ENCODE results near the gene MFN2.

DNA sequence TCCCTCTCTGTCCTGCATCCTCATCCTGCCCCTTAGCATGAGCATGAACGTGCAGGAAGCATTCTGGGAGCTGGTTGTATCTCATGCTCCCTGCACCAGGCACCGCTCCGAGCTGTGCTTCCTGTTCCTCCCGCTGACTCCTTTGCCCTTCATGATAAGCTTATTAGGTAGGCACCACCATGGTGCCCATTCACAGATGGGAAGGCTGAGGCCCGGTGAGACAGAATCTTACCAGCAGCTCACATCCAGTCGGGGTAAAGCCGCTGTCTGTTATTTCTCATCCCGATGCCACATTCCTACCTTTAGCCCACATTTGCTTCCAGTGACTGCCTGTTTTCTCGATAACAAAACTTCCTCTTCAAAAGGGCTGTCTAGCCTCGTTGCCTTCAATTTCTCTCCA is 46.3 kb downstream of the MFN2 start:
- no peak for TF ChIP-seq EZH2 (IDR thresholded peaks at IDR 0.05; ENCODE audit: borderline replicate concordance, low read length)
- TF ChIP-seq, protein P1, sequence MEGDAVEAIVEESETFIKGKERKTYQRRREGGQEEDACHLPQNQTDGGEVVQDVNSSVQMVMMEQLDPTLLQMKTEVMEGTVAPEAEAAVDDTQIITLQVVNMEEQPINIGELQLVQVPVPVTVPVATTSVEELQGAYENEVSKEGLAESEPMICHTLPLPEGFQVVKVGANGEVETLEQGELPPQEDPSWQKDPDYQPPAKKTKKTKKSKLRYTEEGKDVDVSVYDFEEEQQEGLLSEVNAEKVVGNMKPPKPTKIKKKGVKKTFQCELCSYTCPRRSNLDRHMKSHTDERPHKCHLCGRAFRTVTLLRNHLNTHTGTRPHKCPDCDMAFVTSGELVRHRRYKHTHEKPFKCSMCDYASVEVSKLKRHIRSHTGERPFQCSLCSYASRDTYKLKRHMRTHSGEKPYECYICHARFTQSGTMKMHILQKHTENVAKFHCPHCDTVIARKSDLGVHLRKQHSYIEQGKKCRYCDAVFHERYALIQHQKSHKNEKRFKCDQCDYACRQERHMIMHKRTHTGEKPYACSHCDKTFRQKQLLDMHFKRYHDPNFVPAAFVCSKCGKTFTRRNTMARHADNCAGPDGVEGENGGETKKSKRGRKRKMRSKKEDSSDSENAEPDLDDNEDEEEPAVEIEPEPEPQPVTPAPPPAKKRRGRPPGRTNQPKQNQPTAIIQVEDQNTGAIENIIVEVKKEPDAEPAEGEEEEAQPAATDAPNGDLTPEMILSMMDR (IDR thresholded peaks at IDR 0.05; ENCODE audit: low read length) = no peak

Measured in OCI-LY1 (cell line).